Measurements from ENCODE around the gene YARS1. TPM values are rescaled to one million over a fixed set of nuclear protein-coding genes. Genes with fewer than 3 reads are reported as not detected.

The YARS1 gene
- polyA plus RNA-seq, 2 of the 4 experiments (the other 2 are of a cell fraction) = 92.5 to 103 TPM

DNA sequence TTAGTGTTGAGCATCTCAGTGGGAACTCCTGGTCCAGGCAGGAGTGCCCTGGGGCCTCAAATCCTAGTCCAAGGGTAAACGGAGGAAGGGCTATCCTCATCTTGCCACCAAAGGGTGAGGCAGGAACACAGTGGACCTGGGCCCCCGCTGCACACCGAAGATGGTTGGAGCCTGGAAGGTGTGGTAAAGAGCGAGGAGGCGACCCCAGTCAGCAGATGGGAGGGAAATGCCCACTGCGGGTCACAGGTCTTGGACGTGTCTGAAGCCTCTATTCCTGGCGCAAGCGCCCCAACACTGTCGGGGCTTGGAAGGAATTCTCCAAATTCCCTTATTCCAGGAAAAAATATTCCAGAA, 76.1 kb downstream of the YARS1 start:
- Histone ChIP-seq H3K4me2 (peak overlapping the region; percentile 92), H3K9me3 (no peaks in the 10 kb centered on the region), H3K27ac (peak overlapping the region; percentile 90 to 100), H3K4me1 (peaks cover 46% of the 10 kb centered on the region), H3K4me3 (peak overlapping the region; percentile 82)
- peak; percentile 17 to 25; a peak in 4 of 6 replicates for ATAC-seq
- TF ChIP-seq MYC (IDR thresholded peaks at IDR 0.05; ENCODE audit: borderline replicate concordance, low read length) (no peak), CHD2 (IDR thresholded peaks at IDR 0.05; ENCODE audit: low read length, partially characterized antibody) (no peak), NR3C1 (IDR thresholded peaks at IDR 0.05) (no peak), CBX2 (IDR thresholded peaks at IDR 0.05; ENCODE audit: borderline replicate concordance, low read depth) (no peak), ZSCAN20 (CRISPR knock-in tag; IDR thresholded peaks at IDR 0.05) (no peak), RCOR1 (IDR thresholded peaks at IDR 0.05; ENCODE audit: low read depth, low read length) (no peak), ZFP36 (IDR thresholded peaks at IDR 0.05; ENCODE audit: borderline replicate concordance, partially characterized antibody) (no peak), USF2 (IDR thresholded peaks at IDR 0.05) (no peak), HOXA7 (CRISPR knock-in tag; IDR thresholded peaks at IDR 0.05) (no peak), POLR2AphosphoS2 (conservative IDR thresholded peaks at IDR 0.05; ENCODE audit: low read length) (no peak), SMC3 (IDR thresholded peaks at IDR 0.05) (no peak), GATA3 (IDR thresholded peaks at IDR 0.05; ENCODE audit: borderline replicate concordance) (no peak)
- CTCF ChIA-PET = interaction anchor here (0.8 to 1.9 kb wide), 2 partner anchors 27 to 31 kb away, joined by 3 to 8 read pairs; no protein-coding TSS in a partner anchor
- FAIRE-seq = no peak
- 56% methylated on average over 7 of the region's 10 CpGs for WGBS (ENCODE audit: missing lambda C conversion rate)
- POLR2A ChIA-PET = no interaction called here
- DNase-seq (ENCODE audit: low read depth in 1 of 2, low spot score in 1 of 2) = no peak

DNA sequence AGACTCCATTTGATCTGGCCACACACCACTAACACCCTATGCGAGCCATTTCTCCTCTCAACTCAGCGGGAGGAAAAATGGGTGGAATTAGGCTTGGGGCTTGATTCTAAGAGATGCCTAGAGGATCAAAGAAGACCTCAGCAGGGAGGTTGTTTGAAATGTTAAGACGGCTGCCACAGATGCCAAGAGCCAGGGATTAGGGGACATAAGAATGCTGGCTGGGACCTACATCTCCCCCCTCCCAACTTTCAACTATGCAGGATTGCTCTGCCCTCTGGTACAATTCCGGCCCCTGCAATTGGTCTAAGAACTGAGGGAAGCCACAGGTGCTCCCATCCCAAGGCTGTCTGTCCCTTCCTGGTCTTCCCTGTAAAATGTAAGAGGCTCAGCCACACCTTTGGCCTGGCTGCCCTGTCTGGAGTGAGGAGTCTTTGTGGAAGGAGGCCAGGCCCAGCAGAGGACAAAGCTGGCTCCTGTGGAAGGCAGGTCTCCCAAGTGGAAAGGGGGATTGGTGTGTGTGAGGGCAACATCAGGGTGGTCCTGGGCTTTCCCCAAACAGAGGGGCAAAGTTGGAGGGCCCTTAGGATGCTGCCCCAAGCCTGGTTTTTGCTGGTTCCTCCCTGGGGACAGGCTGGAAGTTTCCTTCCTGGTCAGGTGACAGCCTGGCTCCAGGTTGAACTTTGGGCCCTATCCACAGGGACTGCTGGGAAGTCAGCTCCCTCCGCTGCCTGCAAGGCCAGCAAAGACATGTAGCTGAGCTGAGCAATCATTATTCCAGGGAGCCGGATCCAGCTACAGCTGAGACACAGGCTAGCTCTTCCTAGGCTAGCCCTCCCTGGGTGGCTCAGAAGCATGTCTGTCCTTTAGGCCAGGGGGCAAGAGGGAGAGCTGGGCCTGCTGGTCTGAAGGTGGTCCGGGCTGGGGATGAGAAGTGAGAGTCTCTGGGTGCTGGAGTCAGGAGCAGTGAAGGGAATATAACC, 80.1 kb downstream of the YARS1 start:
- ATAC-seq = peak; percentile 11 to 43; a peak in 3 of 6 replicates
- peaks cover 27% of the 10 kb centered on the region for H3K4me1 ChIP-seq
- POLR2A ChIA-PET = interaction anchor here (0.6 to 0.9 kb wide), 3 partner anchors 12 to 30 kb away, joined by 3 to 4 read pairs (median 3); no protein-coding TSS in a partner anchor
- WGBS (ENCODE audit: missing lambda C conversion rate) = 83% methylated on average over 7 of the region's 7 CpGs
- TF ChIP-seq NR3C1 (IDR thresholded peaks at IDR 0.05) (no peak), KDM5A (IDR thresholded peaks at IDR 0.05) (no peak)
- TF ChIP-seq, protein P1, sequence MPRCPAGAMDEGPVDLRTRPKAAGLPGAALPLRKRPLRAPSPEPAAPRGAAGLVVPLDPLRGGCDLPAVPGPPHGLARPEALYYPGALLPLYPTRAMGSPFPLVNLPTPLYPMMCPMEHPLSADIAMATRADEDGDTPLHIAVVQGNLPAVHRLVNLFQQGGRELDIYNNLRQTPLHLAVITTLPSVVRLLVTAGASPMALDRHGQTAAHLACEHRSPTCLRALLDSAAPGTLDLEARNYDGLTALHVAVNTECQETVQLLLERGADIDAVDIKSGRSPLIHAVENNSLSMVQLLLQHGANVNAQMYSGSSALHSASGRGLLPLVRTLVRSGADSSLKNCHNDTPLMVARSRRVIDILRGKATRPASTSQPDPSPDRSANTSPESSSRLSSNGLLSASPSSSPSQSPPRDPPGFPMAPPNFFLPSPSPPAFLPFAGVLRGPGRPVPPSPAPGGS (IDR thresholded peaks at IDR 0.05) = no peak
- FAIRE-seq = no peak
- no peaks in the 10 kb centered on the region for H3K9me3 ChIP-seq
- CTCF ChIA-PET = interaction anchor here (2.9 kb wide), 1 partner anchor 24 kb away, joined by 21 read pairs; no protein-coding TSS in a partner anchor
- no peak for DNase-seq (ENCODE audit: low read depth in 1 of 2, low spot score in 1 of 2)
- peak overlapping the region; percentile 77 to 81 for H3K27ac ChIP-seq
- H3K4me2 ChIP-seq = peak overlapping the region; percentile 48
- H3K4me3 ChIP-seq = no peak overlapping the region

DNA sequence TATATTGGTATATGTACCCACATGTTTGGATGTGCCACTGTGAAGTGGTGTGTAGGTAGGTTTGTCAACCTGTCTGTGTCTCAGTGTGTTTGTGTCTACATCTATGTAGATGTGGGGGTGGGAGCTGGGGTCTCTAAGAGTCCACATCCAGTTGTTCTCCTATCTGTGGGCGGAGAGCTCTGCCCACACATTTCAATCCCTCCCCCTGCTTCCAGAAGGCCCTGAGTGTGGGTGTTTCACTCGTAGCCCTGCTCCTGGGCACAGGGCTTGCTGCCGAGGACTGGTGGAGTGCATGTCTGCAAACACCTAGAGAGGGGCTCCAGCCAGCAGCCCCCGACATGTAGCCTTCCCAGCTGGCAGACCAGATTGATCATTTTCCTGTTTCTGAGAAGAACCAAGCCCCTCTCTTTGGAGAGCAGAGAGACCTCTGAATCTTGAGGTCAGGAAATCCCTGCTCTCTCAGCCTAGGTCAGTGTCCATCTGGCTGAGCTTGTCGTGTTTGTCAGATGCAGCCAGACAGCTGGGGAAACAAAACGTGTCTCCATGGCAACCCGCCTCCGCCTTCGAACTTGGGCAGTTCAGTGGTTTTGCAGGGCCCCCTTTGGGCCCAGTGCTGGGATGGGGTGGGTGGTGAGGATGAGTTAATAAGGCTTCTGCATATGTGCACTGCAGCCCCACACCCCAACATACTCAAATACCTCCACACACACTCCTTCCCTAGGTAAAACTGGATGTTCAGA, 83.4 kb downstream of the YARS1 start:
- POLR2A ChIA-PET = no interaction called here
- no peak for FAIRE-seq
- 52% methylated on average over 3 of the region's 9 CpGs for WGBS (ENCODE audit: missing lambda C conversion rate)
- Histone ChIP-seq H3K9me3 (no peaks in the 10 kb centered on the region), H3K4me3 (no peak overlapping the region), H3K4me1 (peaks cover 39% of the 10 kb centered on the region), H3K4me2 (no peak overlapping the region), H3K27ac (peak overlapping the region in 1 of 2 experiments; percentile 69; a peak in 3 of 6 replicates)
- ATAC-seq = no peak
- CTCF ChIA-PET = interaction anchor here (0.8 to 1.6 kb wide), 2 partner anchors 21 to 25 kb away, joined by 3 to 10 read pairs; no protein-coding TSS in a partner anchor
- TF ChIP-seq ZSCAN20 (CRISPR knock-in tag; IDR thresholded peaks at IDR 0.05) = no peak
- no peak for TF ChIP-seq CBX2 (IDR thresholded peaks at IDR 0.05; ENCODE audit: borderline replicate concordance, low read depth)
- TF ChIP-seq SREBF2 (IDR thresholded peaks at IDR 0.05) = no peak
- TF ChIP-seq ATOH8 (CRISPR knock-in tag; IDR thresholded peaks at IDR 0.05; ENCODE audit: low read depth) = no peak
- no peak for TF ChIP-seq HES2 (IDR thresholded peaks at IDR 0.05)
- TF ChIP-seq CBX8 (IDR thresholded peaks at IDR 0.05) = no peak
- TF ChIP-seq MYC (IDR thresholded peaks at IDR 0.05; ENCODE audit: borderline replicate concordance, low read length) = no peak
- no peak for DNase-seq (ENCODE audit: low read depth in 1 of 2, low spot score in 1 of 2)

Measured in A549 (cell line).